Measurements from ENCODE around the gene SAV1.

- TF ChIP-seq POLR2A (IDR thresholded peaks at IDR 0.05) (no peak), POLR2AphosphoS5 (IDR thresholded peaks at IDR 0.05) (no peak)
- TF ChIP-seq, protein P1, sequence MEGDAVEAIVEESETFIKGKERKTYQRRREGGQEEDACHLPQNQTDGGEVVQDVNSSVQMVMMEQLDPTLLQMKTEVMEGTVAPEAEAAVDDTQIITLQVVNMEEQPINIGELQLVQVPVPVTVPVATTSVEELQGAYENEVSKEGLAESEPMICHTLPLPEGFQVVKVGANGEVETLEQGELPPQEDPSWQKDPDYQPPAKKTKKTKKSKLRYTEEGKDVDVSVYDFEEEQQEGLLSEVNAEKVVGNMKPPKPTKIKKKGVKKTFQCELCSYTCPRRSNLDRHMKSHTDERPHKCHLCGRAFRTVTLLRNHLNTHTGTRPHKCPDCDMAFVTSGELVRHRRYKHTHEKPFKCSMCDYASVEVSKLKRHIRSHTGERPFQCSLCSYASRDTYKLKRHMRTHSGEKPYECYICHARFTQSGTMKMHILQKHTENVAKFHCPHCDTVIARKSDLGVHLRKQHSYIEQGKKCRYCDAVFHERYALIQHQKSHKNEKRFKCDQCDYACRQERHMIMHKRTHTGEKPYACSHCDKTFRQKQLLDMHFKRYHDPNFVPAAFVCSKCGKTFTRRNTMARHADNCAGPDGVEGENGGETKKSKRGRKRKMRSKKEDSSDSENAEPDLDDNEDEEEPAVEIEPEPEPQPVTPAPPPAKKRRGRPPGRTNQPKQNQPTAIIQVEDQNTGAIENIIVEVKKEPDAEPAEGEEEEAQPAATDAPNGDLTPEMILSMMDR (IDR thresholded peaks at IDR 0.05) = no peak
Measured at GRCh38 chr14:50711043-50711442, 42.9 kb upstream of the SAV1 start.

All from sigmoid colon (tissue), 4 donors.